HPDE6-E6E7 (cell line): ENCODE data around the gene RIPK3.
A peak's percentile ranks its signal among the peaks of the same experiment; 100 is the strongest.
"Not testable (repeated sequence)": the region's sequence is repeated elsewhere in the genome, so short reads cannot be mapped to it uniquely, and the experiment has no call there.

Experiments
- DNase-seq: peaks from one replicate; pipeline ENCODE4 v3.0.0; 2011; ENCODE audit warnings: missing footprints; ENCODE audit errors: extremely low spot score

Gene RIPK3

GRCh38 chr14:24339284-24340151 lies at the start of gene RIPK3:
Gene RIPK3 (minus strand): TSS chr14:24339991. CDS start chr14:24339826, 165 bp downstream.
- no peak for DNase-seq

GRCh38 chr14:24389226-24389848 lies 49.5 kb upstream of the RIPK3 start:
- no peak for DNase-seq

- no peak for DNase-seq
Observed at GRCh38 chr14:24388474-24389179, 48.8 kb upstream of the RIPK3 start.

GRCh38 chr14:24387579-24387978 lies 47.8 kb upstream of the RIPK3 start:
- not testable (repeated sequence) for DNase-seq

- DNase-seq: no peak
Observed at GRCh38 chr14:24387009-24387345, 47.2 kb upstream of the RIPK3 start.

GRCh38 chr14:24385524-24385923 lies 45.7 kb upstream of the RIPK3 start:
- no peak for DNase-seq

GRCh38 chr14:24384169-24384568 lies 44.4 kb upstream of the RIPK3 start:
- no peak for DNase-seq

GRCh38 chr14:24382064-24382371 lies 42.2 kb upstream of the RIPK3 start:
- no peak for DNase-seq

- no peak for DNase-seq
Observed at GRCh38 chr14:24381363-24382063, 41.7 kb upstream of the RIPK3 start.

GRCh38 chr14:24379907-24380730 lies 40.3 kb upstream of the RIPK3 start:
- no peak for DNase-seq

GRCh38 chr14:24378981-24379906 lies 39.5 kb upstream of the RIPK3 start:
- peak; percentile 45 for DNase-seq

GRCh38 chr14:24378327-24378726 lies 38.5 kb upstream of the RIPK3 start:
- DNase-seq: no peak

- DNase-seq: peak; percentile 45
Observed at GRCh38 chr14:24377657-24378056, 37.9 kb upstream of the RIPK3 start.

GRCh38 chr14:24377126-24377525 lies 37.3 kb upstream of the RIPK3 start:
- no peak for DNase-seq

GRCh38 chr14:24376448-24377070 lies 36.8 kb upstream of the RIPK3 start:
- DNase-seq: no peak

GRCh38 chr14:24372701-24373416 lies 33.1 kb upstream of the RIPK3 start:
- no peak for DNase-seq

GRCh38 chr14:24371605-24372004 lies 31.8 kb upstream of the RIPK3 start:
- not testable (repeated sequence) for DNase-seq

- no peak for DNase-seq
Observed at GRCh38 chr14:24370748-24371147, 31.0 kb upstream of the RIPK3 start.
